Fibroblast of skin of right quadriceps (primary cell): ENCODE data around the gene PRDM2.

Experiments used
- DNase-seq: peaks from one replicate; pipeline ENCODE4 v3.0.0-alpha.2; 2013

Gene PRDM2

DNA sequence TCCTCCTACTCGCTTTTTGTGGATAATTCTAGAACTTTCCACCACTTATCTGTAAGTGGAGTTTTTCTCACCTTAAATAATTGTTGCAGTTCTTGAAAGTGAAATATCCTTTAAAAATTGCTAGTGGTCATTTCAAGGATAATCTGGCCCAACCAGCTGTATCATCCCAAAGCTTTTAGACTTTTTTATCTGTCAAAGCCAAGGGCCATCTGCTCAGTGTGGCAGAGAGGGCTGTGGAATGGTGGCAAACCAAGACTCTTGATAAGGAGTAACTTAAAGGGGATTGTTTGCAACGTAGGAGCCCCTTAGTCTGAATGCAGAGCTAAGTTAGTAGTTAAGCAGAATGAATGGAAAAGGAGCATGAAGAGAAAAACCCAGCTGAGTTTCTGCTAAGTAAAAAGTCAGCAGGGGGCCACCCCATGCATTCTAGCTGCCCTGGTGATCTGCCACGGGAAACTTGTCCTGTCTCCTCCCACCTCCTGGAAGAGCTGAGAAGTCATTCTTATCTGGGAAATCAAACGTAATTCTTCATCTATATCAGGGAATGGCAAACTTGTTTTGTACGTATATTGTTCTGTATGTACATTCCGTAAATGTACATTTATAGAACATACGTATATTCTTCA lies 169.3 kb downstream of the PRDM2 start:
- no peak for DNase-seq

DNA sequence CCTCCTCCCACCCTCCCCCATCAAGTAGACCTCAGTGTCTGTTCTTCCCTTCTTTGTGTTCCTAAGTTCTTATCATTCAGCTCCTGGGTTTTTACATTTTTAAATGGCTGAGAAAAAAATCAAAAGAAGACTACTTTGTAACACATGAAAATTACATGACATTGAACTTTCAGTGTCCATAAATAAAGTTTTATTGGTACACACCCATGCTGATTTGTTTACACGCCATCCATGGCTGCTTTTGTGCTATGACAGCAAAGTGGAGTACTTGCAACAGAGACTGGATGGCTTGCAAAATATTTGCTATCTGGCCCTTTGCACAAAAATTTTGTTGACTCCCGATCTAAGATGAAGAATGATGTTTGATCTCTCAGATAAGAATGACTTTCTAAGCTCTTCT lies 171.4 kb downstream of the PRDM2 start:
- DNase-seq, result no peak

DNA sequence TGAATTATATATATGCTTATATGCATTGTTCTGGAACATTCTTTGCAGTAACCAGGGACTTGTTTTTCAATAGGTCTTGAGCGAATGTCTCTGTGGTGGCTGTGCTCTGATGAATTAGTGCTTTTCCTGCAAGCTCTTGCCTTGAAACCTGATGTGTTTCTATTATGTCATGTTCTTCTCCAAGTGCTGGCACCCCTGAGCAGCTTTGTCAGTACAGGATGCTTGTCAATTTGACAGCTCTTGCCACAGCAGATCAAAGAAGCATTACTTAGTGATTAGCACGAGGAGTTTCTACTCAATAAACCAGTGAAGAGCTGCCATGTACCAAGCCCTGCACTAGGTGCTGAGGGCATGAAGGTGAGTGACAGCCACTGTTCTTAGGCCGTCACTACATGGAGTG lies 171.9 kb downstream of the PRDM2 start:
- no peak for DNase-seq

DNA sequence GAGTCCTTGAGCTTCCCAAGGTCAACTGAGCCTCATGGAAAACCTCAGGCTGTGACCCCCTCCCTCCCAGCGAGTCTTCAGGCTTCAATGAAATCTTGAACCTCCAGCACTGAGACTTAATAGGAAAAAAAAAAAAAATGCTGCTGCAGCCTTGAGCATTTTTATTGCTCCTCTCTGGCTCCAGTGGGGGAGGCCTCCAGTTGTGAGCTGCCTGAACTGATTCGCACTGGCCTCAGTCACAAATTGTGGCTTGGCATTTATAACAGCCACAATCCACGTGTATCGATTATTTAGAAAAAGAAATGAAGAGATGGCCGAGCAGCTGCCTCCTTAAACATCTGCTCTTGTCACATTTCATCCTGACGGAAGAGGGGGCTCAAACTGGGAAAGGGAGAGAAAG lies 173.0 kb downstream of the PRDM2 start:
- DNase-seq, result no peak
